ENCODE data around the gene PMPCA.

DNA sequence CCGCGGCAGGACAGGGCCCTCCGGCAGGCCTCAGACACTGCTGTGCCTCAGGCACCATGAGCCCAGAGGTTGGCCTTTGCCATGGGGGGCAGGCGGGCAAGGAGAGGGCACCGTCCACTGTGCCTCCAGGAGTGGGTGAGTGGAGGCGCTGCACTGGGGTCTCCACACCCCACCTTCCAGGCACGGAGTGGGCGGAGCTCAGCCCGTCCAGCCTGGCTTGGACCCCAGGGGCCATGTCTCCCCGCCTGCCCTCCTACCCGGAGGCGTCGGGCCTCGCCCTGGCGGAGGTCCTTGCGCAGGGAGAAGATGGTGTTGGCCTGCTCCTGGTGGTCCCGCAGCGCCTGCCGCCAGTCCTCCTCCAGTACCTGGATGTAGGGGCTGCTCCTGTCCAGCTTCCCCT lies 40.4 kb upstream of the PMPCA start:
- TF ChIP-seq, protein P1, sequence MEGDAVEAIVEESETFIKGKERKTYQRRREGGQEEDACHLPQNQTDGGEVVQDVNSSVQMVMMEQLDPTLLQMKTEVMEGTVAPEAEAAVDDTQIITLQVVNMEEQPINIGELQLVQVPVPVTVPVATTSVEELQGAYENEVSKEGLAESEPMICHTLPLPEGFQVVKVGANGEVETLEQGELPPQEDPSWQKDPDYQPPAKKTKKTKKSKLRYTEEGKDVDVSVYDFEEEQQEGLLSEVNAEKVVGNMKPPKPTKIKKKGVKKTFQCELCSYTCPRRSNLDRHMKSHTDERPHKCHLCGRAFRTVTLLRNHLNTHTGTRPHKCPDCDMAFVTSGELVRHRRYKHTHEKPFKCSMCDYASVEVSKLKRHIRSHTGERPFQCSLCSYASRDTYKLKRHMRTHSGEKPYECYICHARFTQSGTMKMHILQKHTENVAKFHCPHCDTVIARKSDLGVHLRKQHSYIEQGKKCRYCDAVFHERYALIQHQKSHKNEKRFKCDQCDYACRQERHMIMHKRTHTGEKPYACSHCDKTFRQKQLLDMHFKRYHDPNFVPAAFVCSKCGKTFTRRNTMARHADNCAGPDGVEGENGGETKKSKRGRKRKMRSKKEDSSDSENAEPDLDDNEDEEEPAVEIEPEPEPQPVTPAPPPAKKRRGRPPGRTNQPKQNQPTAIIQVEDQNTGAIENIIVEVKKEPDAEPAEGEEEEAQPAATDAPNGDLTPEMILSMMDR (tag by site-specific recombination; IDR thresholded peaks at IDR 0.05): no peak
- TF ChIP-seq ZBTB1 (tag by site-specific recombination; IDR thresholded peaks at IDR 0.05) (no peak), YY1 (tag by site-specific recombination; IDR thresholded peaks at IDR 0.05) (no peak), SETDB1 (IDR thresholded peaks at IDR 0.05; ENCODE audit: insufficient read length, low read length) (no peak), ZBTB7A (tag by site-specific recombination; IDR thresholded peaks at IDR 0.05; ENCODE audit: low read depth) (no peak), ZNF837 (tag by site-specific recombination; IDR thresholded peaks at IDR 0.05) (no peak)
- TF ChIP-seq, protein P2, sequence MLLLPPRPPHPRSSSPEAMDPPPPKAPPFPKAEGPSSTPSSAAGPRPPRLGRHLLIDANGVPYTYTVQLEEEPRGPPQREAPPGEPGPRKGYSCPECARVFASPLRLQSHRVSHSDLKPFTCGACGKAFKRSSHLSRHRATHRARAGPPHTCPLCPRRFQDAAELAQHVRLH (tag by site-specific recombination; IDR thresholded peaks at IDR 0.05): no peak
